NT2/D1 (cell line): ENCODE measurements around the gene HES6.

Experiments
- SUZ12 ChIP-seq: IDR thresholded peaks from 2 replicates; pipeline ENCODE4 v1.6.1; 2011; ENCODE audit not compliant: insufficient read length, insufficient read depth; ENCODE audit errors: extremely low read depth
- ZNF274 ChIP-seq: IDR thresholded peaks from 2 replicates; pipeline ENCODE4 v1.6.1; 2011; ENCODE audit warnings: mild to moderate bottlenecking, low read depth, low read length

GRCh38 chr2:238244151-238244550 lies 4.3 kb upstream of the HES6 start:
- TF ChIP-seq SUZ12: no peak
- no peak for TF ChIP-seq ZNF274
